Right atrium auricular region (tissue), 2 donors: Measurements from ENCODE around the gene HOXA10. TPM values are rescaled to one million over a fixed set of nuclear protein-coding genes. Genes with fewer than 3 reads are reported as not detected.

Source experiments
- DNase-seq: peaks from one replicate; pipeline ENCODE4 v3.0.0-alpha.2; 2019; ENCODE audit warnings: low spot score
- H3K27ac ChIP-seq, 2 donors: fragments of 200-600 bp; sonication (generic); 1 replicate in 1 of 2; 2 replicates in 1 of 2; pipeline ENCODE4 v1.5.1; 2016 to 2019
- H3K27me3 ChIP-seq, 2 donors: fragments of 200-600 bp; sonication (generic); one replicate each; pipeline versions ENCODE4 v1.5.1 to v1.6.0; 2017 to 2019
- H3K36me3 ChIP-seq: fragments of 200-600 bp; sonication (generic); one replicate; pipeline ENCODE4 v1.5.1; 2016
- H3K4me1 ChIP-seq, 2 donors: fragments of 200-600 bp; sonication (generic); one replicate each; pipeline versions ENCODE4 v1.5.1 to v1.6.0; 2017 to 2019
- H3K4me3 ChIP-seq, 2 donors: fragments of 200-600 bp; sonication (generic); 1 replicate in 1 of 2; 2 replicates in 1 of 2; pipeline ENCODE4 v1.5.1; 2017 to 2019; ENCODE audit warnings: mild to moderate bottlenecking in 1 of 2, moderate library complexity in 1 of 2
- H3K9me3 ChIP-seq, 2 donors: fragments of 200-600 bp; sonication (generic); one replicate each; pipeline ENCODE4 v1.5.1; 2019
- total RNA-seq, 2 donors: library from RNA; depleted of rRNA; stranded (reverse); fragments of >200 nt; gene quantifications; one replicate each; pipeline ENCODE4 v1.1.0, GENCODE V29; 2016
- TF ChIP-seq, protein P1 (sequence below), 2 donors: fragments of 200-600 bp; sonication (generic); IDR thresholded peaks; one replicate each; pipeline ENCODE4 v1.5.1; 2019; ENCODE audit warnings: antibody characterized with exemption in 2 of 2

HOXA10 gene
- not detected for total RNA-seq

DNA sequence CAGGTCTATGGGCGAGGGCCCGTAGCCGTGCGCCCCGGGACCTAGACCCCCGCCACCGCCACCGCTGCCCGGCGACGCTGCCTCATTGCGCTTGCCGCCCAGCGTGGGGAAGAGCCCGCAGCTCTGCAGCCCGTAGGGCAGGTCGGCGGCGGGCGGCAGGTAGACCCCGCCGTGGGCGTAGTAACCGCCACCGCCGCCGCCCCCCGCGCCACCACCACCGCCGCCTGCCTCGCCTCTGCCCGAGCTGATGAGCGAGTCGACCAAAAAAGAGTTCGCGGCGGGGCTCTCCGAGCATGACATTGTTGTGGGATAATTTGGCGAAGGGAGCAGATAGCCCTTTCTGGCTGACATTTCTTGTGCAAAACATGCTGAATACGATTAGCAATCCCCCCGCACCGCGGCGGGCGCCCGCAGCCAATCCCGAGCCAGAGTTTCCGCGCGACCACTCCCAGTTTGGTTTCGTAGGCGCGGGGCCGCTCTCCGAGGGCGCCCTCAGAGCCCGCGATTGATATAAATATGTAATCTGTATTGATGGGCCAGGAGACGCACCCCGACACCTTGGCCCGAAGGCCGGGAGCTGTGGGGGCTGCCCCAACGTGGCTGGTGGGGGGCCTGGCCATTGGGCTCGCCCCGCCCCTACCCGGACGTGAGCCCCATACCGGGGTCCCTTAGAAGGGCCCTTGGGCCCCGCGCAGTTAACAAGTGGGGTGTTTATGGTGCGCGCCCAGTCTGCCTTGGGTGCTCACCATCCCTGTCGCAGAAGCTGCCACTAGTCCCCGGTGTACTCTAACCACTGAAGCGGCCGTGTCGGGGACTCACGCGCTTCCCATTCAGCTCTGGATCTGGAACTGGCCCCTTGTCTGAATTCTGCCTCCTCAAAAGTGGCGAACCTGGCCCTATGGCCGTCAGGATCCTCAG, at the start of gene HOXA10:
Gene HOXA10 (minus strand): TSS at position 365 of the 918 bp plus-strand sequence. CDS start 14 bp downstream, at position 351.
- H3K9me3 ChIP-seq, result no peaks in the 10 kb centered on the region
- no peaks in the 10 kb centered on the region for H3K36me3 ChIP-seq
- H3K27ac ChIP-seq, result no peak within 1 kb of the TSS
- H3K27me3 ChIP-seq, result peaks cover 60 to 75% of the 10 kb centered on the region in 2 donors
- peak within 1 kb of the TSS; percentile 20 to 46 for H3K4me3 ChIP-seq
- TF ChIP-seq, protein P1, sequence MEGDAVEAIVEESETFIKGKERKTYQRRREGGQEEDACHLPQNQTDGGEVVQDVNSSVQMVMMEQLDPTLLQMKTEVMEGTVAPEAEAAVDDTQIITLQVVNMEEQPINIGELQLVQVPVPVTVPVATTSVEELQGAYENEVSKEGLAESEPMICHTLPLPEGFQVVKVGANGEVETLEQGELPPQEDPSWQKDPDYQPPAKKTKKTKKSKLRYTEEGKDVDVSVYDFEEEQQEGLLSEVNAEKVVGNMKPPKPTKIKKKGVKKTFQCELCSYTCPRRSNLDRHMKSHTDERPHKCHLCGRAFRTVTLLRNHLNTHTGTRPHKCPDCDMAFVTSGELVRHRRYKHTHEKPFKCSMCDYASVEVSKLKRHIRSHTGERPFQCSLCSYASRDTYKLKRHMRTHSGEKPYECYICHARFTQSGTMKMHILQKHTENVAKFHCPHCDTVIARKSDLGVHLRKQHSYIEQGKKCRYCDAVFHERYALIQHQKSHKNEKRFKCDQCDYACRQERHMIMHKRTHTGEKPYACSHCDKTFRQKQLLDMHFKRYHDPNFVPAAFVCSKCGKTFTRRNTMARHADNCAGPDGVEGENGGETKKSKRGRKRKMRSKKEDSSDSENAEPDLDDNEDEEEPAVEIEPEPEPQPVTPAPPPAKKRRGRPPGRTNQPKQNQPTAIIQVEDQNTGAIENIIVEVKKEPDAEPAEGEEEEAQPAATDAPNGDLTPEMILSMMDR (IDR thresholded peaks at IDR 0.05), result no peak
- H3K4me1 ChIP-seq, result peaks cover 0 to 36% of the 10 kb centered on the region in 2 donors
- DNase-seq, result no peak

DNA sequence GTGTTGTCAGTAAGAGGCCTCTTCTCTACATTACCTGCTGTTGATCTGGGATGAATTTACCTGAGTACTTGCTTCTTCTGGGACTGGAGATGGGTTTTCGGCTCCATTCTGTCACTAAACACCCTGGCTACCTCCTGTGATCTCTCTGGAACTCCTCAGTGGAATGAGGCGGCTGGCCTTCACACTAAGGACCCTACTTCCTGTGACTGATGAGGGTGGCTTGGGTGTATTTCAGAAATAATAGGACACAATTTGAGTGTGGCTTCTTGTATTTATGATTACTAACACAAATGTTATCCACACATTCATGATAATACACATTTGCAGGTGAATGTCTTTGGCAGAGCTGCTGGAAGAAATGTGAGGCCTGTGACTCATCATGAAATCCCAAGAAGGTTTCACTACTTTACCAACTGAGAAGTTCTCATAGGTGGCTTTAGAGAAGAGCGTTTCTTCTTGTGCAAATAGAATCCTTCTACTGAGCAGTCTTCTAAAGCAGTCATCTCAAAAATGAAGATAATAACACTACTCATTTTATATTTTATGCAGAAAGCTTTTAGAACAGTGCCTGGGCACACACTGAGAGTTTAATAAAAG, 47.2 kb upstream of the HOXA10 start:
- no peaks in the 10 kb centered on the region for H3K9me3 ChIP-seq
- TF ChIP-seq, protein P1 (IDR thresholded peaks at IDR 0.05), result no peak
- H3K27me3 ChIP-seq, result peaks cover 18 to 42% of the 10 kb centered on the region in 2 donors

GRCh38 chr7:27220440-27220955, 46.4 kb upstream of the HOXA10 start:
- Histone ChIP-seq H3K27ac (no peak overlapping the region), H3K27me3 (peaks cover 18 to 34% of the 10 kb centered on the region in 2 donors), H3K4me1 (peaks cover 0 to 7% of the 10 kb centered on the region in 2 donors), H3K9me3 (no peaks in the 10 kb centered on the region), H3K4me3 (peak overlapping the region in 1 of 2 donors; percentile 11), H3K36me3 (no peaks in the 10 kb centered on the region)
- TF ChIP-seq, protein P1 (IDR thresholded peaks at IDR 0.05), result no peak
- DNase-seq, result peak; percentile 34

More for the DNA sequence above, 47.2 kb upstream of the HOXA10 start:
- Histone ChIP-seq H3K27ac (no peak overlapping the region), H3K36me3 (no peaks in the 10 kb centered on the region), H3K4me3 (no peak overlapping the region), H3K4me1 (peaks cover 0 to 10% of the 10 kb centered on the region in 2 donors)
- no peak for DNase-seq

DNA sequence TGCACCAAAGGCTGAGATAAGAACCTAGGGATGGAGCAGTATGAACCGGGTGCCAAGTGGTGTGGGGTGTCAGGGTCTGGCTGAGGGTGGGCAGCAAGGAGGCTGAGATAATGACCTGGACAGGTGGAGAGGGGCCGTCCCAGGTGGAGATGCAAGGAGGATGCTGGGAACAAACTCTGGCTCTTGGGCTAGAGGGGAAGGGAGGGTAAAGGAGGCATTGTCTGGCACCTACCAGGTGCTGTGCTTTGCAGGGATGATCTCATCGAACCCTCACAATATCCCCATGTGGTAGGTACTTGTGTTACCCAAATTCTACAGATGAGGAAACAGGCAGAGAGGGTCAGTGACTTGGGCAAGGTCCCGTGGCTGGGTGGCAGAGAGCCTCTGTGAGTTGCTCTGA, 45.7 kb upstream of the HOXA10 start:
- H3K27me3 ChIP-seq, result peaks cover 18 to 27% of the 10 kb centered on the region in 2 donors
- TF ChIP-seq, protein P1 (IDR thresholded peaks at IDR 0.05), result no peak

GRCh38 chr7:27217951-27218350, 43.8 kb upstream of the HOXA10 start:
- TF ChIP-seq, protein P1 (IDR thresholded peaks at IDR 0.05), result no peak

More for the DNA sequence above, 45.7 kb upstream of the HOXA10 start:
- DNase-seq, result peak; percentile 50
- H3K27ac ChIP-seq, result no peak overlapping the region
- H3K4me1 ChIP-seq, result peaks cover 0 to 5% of the 10 kb centered on the region in 2 donors
- H3K9me3 ChIP-seq, result no peaks in the 10 kb centered on the region
- H3K4me3 ChIP-seq, result no peak overlapping the region
- H3K36me3 ChIP-seq, result no peaks in the 10 kb centered on the region

More at GRCh38 chr7:27217951-27218350, 43.8 kb upstream of the HOXA10 start:
- DNase-seq, result no peak
- no peak overlapping the region for H3K4me3 ChIP-seq
- H3K36me3 ChIP-seq, result no peaks in the 10 kb centered on the region
- H3K27ac ChIP-seq, result no peak overlapping the region
- no peaks in the 10 kb centered on the region for H3K9me3 ChIP-seq
- H3K27me3 ChIP-seq, result peaks cover 17 to 28% of the 10 kb centered on the region in 2 donors
- peaks cover 0 to 12% of the 10 kb centered on the region in 2 donors for H3K4me1 ChIP-seq
